ENCODE data around the gene B3GAT3.
"Not testable (repeated sequence)": the region's sequence is repeated elsewhere in the genome, so short reads cannot be mapped to it uniquely, and the experiment has no call there.

Gene B3GAT3

GRCh38 chr11:62645946-62646824 lies 24.4 kb upstream of the B3GAT3 start, which contains the start of gene GANAB:
GANAB (minus strand) TSS chr11:62646613; CDS start chr11:62646599, 14 bp downstream.
- DNase-seq, result peak; percentile 96

GRCh38 chr11:62645671-62645945 lies 23.8 kb upstream of the B3GAT3 start:
- DNase-seq, result no peak

DNA sequence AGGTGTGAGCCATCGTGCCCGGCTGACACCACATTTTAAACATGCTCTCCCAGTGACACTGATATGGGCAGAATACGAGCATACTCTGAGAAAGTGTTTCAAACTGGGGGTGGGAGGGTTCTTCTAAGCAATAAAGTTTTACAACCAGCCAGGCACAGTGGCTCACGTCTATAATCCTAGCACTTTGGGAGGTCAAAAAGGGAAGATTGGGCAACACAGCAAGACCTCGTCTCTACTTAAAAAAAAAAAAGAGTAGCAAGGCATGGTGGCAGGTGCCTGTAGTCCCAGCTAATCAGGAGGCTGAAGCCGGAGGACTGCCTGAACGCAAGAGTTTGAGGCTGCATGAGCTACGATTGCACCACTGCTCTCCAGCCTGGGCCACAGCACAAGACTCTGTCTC lies 22.4 kb upstream of the B3GAT3 start:
- DNase-seq, result no peak

DNA sequence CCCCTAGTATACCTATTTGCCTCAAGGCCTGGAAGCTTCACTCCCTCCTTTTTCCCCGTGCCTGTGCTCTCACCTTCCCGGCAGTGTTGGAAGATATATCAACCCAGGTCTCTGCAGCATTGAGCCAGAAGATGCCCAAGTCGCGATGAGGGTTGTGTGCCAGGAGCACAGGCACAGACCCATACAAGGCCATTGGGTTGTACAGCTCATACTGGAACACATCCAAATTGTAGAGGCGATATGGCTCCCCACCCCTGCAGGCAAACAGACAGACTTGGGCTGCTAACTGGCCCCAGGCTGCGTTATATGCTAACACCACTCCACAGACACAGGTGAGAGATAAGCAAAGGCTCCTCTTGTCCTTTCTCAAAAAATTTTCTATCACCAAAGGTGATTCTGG lies 10.7 kb upstream of the B3GAT3 start:
- no peak for DNase-seq

DNA sequence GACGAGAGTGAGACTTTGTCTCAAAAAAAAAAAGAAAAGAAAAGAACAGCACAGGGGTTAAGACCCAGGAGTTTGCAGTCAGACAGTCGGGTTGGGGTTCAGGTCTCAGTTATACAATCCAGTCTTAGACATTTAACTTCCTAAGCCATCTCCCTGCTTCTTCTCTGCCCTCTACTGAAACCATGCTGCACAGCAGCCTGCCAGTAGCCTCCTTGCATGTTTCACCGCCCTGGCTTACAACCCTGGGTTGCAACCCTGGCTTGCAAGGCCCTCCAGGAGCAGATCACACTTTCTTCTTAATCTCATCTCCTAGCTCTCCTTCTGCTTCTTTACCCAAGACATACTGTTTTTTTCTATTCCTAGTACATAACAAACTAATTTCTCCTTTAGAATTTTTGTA lies 5.9 kb upstream of the B3GAT3 start:
- DNase-seq, result no peak

DNA sequence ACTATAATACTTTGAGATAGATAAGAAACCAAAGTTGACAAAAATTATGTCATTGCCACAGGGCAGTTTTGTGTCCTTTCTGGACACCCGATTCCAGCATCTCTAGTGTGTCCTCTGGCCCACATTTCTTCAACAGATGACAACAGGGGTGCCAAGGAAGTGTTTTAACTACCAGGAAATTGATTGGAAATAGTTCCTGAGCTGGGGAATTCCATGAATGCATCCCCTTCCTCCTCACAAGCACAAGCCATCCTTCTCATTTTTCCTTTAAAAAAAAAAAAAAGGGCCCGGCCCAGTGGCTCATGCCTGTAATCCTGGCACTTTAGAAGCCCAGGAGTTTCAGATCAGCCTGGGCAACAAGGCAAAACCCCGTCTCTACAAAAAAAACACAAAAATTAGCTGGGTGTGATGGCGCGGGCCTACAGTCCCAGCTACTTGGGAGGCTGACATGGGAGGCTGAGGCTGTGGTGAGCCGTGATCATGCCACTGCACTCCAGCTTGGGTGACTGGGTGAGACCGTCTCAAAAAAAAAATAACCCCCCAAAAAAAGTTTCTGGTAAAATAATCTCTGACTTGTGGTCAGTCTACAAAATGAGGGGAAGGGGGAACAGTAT lies 797 bp upstream of the B3GAT3 start:
- DNase-seq, result no peak

- no peak for DNase-seq
Measured at GRCh38 chr11:62621027-62621566, 689 bp downstream of the B3GAT3 start.

- DNase-seq, result not testable (repeated sequence)
Measured at GRCh38 chr11:62616957-62617356, 4.8 kb downstream of the B3GAT3 start.

DNA sequence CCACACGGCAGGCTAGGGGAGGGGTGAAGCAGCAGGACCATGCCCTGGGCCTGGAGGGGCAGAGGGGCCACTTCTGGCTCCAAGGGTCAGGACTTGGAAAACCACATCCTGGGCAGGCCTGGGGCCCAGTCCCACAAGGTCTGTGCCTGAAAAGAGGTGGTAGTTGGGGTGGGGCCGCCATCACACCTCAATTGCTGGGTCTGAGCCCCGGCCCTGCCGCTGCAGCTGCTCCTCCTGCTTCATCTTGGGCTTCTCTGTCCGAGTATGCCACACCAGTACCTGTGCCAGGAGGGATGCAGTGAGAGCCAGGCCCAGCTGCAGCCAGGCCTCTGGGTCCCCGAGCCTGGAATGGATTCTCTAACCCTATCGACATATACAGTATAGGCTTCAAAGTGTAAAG lies 6.3 kb downstream of the B3GAT3 start:
- DNase-seq, result no peak

DNA sequence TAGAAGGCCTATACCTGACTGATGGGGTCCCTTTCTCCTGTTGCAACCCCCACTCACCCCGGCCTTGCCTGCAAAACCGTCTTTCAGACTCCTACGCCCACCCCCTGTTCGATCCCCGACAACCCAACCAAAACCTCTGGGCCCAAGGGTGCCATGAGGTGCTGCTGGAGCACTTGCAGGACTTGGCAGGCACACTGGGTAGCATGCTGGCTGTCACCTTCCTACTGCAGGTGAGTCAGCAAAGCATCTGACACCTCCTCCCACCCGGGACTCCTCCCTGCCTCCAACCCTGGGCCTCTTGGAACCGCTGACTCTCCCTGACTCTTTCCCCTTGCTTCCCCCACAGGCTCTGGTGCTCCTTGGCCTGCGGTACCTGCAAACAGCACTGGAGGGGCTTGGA lies 7.5 kb downstream of the B3GAT3 start:
- no peak for DNase-seq

GRCh38 chr11:62613291-62613778 lies 8.5 kb downstream of the B3GAT3 start:
- DNase-seq, result no peak

DNA sequence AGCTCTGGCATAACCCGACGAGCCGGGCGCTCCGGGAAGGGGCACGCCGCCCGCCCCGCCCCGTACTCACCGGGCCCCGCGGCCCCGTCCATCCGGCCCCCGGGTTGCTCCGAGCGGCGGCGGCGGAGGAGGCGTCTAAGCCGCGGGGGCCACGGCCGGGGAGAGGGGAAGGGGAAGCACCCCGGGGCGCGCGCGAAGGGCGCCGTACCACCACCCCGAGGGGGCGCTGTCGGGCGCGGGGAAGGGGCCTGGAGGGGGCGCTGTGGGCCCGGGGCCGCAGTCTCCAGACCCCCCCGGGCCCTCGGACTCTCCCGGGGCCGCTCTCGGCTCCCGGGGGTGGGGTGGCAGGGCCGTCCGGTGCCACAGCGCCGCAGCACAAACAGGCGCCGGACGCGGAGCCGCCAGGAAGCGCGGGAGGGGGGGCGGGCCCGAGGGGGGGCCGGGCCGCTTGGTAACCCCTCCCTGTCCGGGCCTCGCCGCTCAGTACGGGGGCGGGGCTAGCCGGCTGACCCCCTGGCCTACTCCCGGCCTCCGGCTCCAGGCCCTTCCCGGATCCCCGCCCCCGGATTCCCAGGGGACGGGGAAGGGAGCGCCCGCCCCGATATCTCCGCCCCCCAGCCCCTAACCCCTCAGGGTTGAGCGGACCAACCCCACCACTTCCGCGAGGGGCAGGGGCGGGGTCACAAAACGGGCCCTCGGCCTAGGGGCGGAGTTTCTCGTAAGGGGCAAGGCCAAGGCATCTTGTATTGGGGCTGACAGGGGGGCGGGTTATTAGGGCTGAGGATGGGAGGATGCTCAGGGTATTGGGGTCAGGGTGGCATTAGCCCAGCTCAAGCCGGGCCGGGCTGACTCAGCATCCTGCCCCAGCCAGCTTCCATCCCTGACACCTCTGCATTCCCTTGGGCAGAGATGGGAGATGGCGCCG lies 9.2 kb downstream of the B3GAT3 start, which contains the start of the genes EML3 and ROM1:
TSS of gene EML3 (minus strand) at position 410 of the 925 bp plus-strand sequence. CDS start at position 92, 318 bp downstream.
TSS of gene ROM1 (plus strand) at position 892 of the 925 bp plus-strand sequence. CDS start at position 917, 25 bp downstream.
- DNase-seq, result peak; percentile 48

DNA sequence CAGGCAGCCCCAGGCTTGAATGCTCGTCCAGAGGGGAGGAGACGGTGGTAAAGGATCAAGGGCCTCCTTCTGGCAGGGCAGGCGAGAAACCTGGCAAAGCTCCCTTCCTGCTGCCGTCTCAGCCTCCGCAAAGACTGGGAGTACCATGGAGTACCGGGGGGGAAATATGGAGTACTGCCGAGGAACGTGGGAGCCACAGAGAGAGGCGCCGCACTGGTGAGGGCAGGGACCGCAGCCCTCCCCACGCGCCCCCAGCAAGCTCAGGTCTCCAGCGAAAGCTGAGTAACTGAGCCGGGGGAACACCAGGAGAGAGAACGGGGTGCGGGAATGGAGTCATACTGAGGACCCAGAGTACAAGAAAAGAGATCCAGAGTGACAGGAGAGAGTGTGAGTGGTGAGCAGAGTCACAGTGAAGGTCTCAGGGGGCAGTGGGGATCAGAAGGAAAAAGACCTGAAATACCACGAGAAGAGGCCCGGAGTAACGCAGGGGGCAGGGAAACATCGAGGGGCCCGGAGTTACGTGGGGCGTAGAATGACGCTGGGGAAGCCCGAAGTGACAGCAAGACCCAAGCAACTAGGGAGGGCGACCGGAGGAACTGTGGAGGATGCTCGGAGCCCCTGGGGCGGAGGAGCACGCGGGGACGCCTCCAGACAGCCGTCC lies 10.0 kb downstream of the B3GAT3 start:
- no peak for DNase-seq

GRCh38 chr11:62610814-62611704 lies 10.7 kb downstream of the B3GAT3 start:
- DNase-seq, result no peak

DNA sequence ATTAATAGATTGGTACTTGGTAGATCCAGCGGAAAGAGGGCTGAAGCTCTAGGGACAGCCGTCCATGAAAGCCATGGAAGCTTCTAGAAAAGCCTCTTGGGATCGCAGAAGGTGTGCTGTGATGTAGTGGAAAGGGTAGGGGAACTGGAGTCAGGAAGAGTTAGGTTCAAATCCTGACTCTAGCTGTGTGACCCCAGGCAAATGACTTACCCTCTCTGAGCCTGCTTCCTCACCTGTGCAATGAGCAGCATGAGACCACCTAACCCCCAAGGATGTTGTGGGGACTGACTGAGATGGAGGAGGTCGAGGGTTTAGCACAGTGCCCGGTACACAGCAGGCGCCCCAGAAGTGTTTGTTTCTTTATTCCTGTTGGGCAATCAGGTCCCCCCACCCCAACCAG lies 11.4 kb downstream of the B3GAT3 start:
- no peak for DNase-seq

GRCh38 chr11:62608776-62609175 lies 13.0 kb downstream of the B3GAT3 start:
- no peak for DNase-seq

GRCh38 chr11:62607714-62608113 lies 14.1 kb downstream of the B3GAT3 start:
- DNase-seq, result no peak

DNA sequence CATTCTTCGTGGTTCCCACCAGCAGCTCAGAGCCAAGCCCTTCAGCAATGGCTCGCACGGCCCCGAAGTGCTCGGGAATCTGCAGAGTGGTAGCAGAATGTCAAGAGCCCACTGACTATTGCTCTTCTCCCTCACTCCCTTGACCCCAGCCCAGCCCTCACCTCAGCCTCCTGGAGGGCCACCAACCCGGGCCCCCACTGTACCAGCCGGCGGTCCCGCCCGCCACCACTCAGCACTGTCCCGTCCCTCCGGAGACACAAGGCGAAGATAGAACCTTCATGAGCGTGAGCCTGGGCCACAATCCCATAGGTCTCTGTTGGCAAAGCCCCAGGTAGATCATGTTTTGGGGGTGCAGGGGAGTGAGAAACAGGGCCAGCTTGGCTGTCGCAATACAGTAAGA lies 15.9 kb downstream of the B3GAT3 start:
- DNase-seq, result no peak

GRCh38 chr11:62605467-62605866 lies 16.3 kb downstream of the B3GAT3 start:
- DNase-seq, result no peak

- DNase-seq, result no peak
Measured at GRCh38 chr11:62604460-62605120, 17.2 kb downstream of the B3GAT3 start.
